H1 (cell line): ENCODE data around the gene ADARB2.

Experiments used
- GABPA ChIP-seq: IDR thresholded peaks from 2 replicates; pipeline ENCODE4 v1.6.1; 2011; ENCODE audit warnings: mild to moderate bottlenecking, low read length, moderate library complexity, borderline replicate concordance; ENCODE audit not compliant: insufficient read depth
- HDAC2 ChIP-seq, 2 experiments: fragments of 300-600 bp in 1 of 2; sonication (generic) in 1 of 2; IDR thresholded peaks; 2 replicates each; pipeline ENCODE4 v1.6.1; 2011 to 2012; ENCODE audit warnings: low read depth in 2 of 2, low read length in 2 of 2, mild to moderate bottlenecking in 2 of 2, moderate library complexity in 2 of 2, borderline replicate concordance in 1 of 2, inconsistent platforms in 1 of 2
- HDAC6 ChIP-seq: IDR thresholded peaks from one replicate; pipeline ENCODE4 v1.7.1; 2012; ENCODE audit warnings: low read depth, mild to moderate bottlenecking, inconsistent platforms, low read length, moderate library complexity
- RAD21 ChIP-seq, 2 experiments: IDR thresholded peaks in 1 of 2; conservative IDR thresholded peaks in 1 of 2; 2 replicates each; pipeline ENCODE4 v1.6.1; 2011; ENCODE audit warnings: low read depth in 2 of 2, low read length in 2 of 2, improper control_type of control experiment in 1 of 2, inconsistent platforms in 1 of 2, mild to moderate bottlenecking in 1 of 2, moderate library complexity in 1 of 2
- TF ChIP-seq, protein P1 (sequence below), 3 experiments: IDR thresholded peaks; 1 replicate in 2 of 3; 2 replicates in 1 of 3; pipeline versions ENCODE4 v1.5.1 to v1.6.1; 2011; ENCODE audit warnings: low read length in 3 of 3, mild to moderate bottlenecking in 3 of 3, inconsistent platforms in 2 of 3, low read depth in 1 of 3, moderate library complexity in 1 of 3; ENCODE audit not compliant: insufficient read depth in 1 of 3; ENCODE audit errors: control extremely low read depth in 1 of 3
- TF ChIP-seq, protein P2 (sequence below): IDR thresholded peaks from 2 replicates; pipeline ENCODE4 v1.6.1; 2012; ENCODE audit warnings: inconsistent platforms
- TF ChIP-seq, protein P3 (sequence below): IDR thresholded peaks from 2 replicates; pipeline ENCODE4 v1.6.1; 2012; ENCODE audit warnings: low read length, inconsistent platforms
- TF ChIP-seq, protein P4 (sequence below): IDR thresholded peaks from 2 replicates; pipeline ENCODE4 v1.6.1; 2012; ENCODE audit warnings: inconsistent platforms

DNA sequence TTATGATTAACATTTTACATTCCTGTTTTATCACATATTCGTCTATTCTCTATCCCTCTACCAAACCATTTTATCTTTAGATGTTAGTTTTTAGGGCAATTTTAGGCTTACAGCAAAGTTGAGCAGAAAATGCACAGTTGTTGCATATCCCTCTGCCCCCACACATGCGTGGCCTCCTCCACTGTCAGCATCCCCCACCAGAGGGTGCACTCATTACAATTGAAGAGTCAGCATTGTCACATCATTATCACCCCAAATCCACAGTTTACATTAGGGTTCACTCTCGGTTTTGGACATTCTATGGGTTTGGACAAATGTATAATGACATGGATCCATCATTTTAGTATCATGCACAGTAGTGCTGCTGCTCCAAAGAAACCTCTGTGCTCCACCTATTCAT lies 594.7 kb downstream of the ADARB2 start:
- TF ChIP-seq, protein P1, sequence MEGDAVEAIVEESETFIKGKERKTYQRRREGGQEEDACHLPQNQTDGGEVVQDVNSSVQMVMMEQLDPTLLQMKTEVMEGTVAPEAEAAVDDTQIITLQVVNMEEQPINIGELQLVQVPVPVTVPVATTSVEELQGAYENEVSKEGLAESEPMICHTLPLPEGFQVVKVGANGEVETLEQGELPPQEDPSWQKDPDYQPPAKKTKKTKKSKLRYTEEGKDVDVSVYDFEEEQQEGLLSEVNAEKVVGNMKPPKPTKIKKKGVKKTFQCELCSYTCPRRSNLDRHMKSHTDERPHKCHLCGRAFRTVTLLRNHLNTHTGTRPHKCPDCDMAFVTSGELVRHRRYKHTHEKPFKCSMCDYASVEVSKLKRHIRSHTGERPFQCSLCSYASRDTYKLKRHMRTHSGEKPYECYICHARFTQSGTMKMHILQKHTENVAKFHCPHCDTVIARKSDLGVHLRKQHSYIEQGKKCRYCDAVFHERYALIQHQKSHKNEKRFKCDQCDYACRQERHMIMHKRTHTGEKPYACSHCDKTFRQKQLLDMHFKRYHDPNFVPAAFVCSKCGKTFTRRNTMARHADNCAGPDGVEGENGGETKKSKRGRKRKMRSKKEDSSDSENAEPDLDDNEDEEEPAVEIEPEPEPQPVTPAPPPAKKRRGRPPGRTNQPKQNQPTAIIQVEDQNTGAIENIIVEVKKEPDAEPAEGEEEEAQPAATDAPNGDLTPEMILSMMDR (IDR thresholded peaks at IDR 0.05; ENCODE audit: control extremely low read depth in 1 of 3, insufficient read depth in 1 of 3, low read depth in 1 of 3, low read length in 3 of 3): peak; percentile 52 to 71 (median 60)
- TF ChIP-seq, protein P2, sequence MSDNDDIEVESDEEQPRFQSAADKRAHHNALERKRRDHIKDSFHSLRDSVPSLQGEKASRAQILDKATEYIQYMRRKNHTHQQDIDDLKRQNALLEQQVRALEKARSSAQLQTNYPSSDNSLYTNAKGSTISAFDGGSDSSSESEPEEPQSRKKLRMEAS: no peak
- TF ChIP-seq GABPA: no peak
- TF ChIP-seq, protein P3, sequence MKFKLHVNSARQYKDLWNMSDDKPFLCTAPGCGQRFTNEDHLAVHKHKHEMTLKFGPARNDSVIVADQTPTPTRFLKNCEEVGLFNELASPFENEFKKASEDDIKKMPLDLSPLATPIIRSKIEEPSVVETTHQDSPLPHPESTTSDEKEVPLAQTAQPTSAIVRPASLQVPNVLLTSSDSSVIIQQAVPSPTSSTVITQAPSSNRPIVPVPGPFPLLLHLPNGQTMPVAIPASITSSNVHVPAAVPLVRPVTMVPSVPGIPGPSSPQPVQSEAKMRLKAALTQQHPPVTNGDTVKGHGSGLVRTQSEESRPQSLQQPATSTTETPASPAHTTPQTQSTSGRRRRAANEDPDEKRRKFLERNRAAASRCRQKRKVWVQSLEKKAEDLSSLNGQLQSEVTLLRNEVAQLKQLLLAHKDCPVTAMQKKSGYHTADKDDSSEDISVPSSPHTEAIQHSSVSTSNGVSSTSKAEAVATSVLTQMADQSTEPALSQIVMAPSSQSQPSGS: no peak
- TF ChIP-seq HDAC6: no peak
- peak; percentile 59 to 69 for TF ChIP-seq RAD21 (IDR thresholded peaks at IDR 0.05 in 1 of 2, conservative IDR thresholded peaks at IDR 0.05 in 1 of 2; ENCODE audit: low read depth in 2 of 2, low read length in 2 of 2)
- TF ChIP-seq, protein P4, sequence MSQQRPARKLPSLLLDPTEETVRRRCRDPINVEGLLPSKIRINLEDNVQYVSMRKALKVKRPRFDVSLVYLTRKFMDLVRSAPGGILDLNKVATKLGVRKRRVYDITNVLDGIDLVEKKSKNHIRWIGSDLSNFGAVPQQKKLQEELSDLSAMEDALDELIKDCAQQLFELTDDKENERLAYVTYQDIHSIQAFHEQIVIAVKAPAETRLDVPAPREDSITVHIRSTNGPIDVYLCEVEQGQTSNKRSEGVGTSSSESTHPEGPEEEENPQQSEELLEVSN: no peak
- no peak for TF ChIP-seq HDAC2 (IDR thresholded peaks at IDR 0.05; ENCODE audit: borderline replicate concordance in 1 of 2, low read depth in 2 of 2, low read length in 2 of 2)
